SU-DHL-6 (cell line): ENCODE results near the gene SLC23A2.

Source experiments
- H2AFZ ChIP-seq: fragments of 200-600 bp; sonication (generic); 2 replicates; pipeline ENCODE4 v1.6.1; 2014; ENCODE audit warnings: low read depth, mild to moderate bottlenecking, moderate library complexity, mixed read lengths, antibody characterized with exemption, low read length; ENCODE audit not compliant: severe bottlenecking
- H3F3A ChIP-seq: fragments of 200-600 bp; shearing (Covaris generic); 2 replicates; pipeline ENCODE4 v1.6.0; 2016; ENCODE audit warnings: antibody characterized with exemption, mild to moderate bottlenecking; ENCODE audit not compliant: insufficient read depth
- H3K27ac ChIP-seq: fragments of 200-600 bp; sonication (generic); 2 replicates; pipeline ENCODE4 v1.5.1; 2016; ENCODE audit warnings: low read depth, mild to moderate bottlenecking, low read length, moderate library complexity, mixed read lengths
- H3K27me3 ChIP-seq: fragments of 200-600 bp; sonication (generic), shearing (Covaris generic); 2 replicates; pipeline ENCODE4 v1.6.0; 2014; ENCODE audit warnings: mild to moderate bottlenecking, low read length
- H3K36me3 ChIP-seq: fragments of 200-600 bp; sonication (generic); 2 replicates; pipeline ENCODE4 v1.6.1; 2014; ENCODE audit warnings: mild to moderate bottlenecking, low read length, mixed read lengths
- H3K4me2 ChIP-seq: fragments of 300-600, 200-600 bp; shearing (Covaris generic), sonication (generic); 2 replicates; pipeline ENCODE4 v1.6.0; 2014; ENCODE audit warnings: low read length, low read depth, mild to moderate bottlenecking; ENCODE audit not compliant: poor library complexity, severe bottlenecking
- H3K4me3 ChIP-seq: fragments of 200-600 bp; sonication (generic); 2 replicates; pipeline ENCODE4 v1.5.1; 2014; ENCODE audit warnings: antibody characterized with exemption, low read length, mild to moderate bottlenecking, mixed read lengths; ENCODE audit not compliant: insufficient read depth, poor library complexity, severe bottlenecking
- H3K79me2 ChIP-seq: fragments of 200-600 bp; sonication (generic); 2 replicates; pipeline ENCODE4 v1.6.1; 2014; ENCODE audit warnings: mild to moderate bottlenecking, low read length, moderate library complexity; ENCODE audit not compliant: insufficient read depth
- H3K9ac ChIP-seq: fragments of 200-600 bp; sonication (generic); 2 replicates; pipeline ENCODE4 v1.7.0; 2014; ENCODE audit warnings: mild to moderate bottlenecking, low read length
- H3K9me2 ChIP-seq: fragments of 200-600 bp; sonication (generic); replicated peaks from 2 replicates; pipeline ENCODE4 v1.6.1; 2014; ENCODE audit warnings: low read length; ENCODE audit not compliant: insufficient read depth
- H3K9me3 ChIP-seq: fragments of 200-600 bp; sonication (generic); 2 replicates; pipeline ENCODE4 v1.6.1; 2014; ENCODE audit warnings: low read length, mixed read lengths; ENCODE audit not compliant: insufficient read depth
- H4K20me1 ChIP-seq: fragments of 200-600 bp; sonication (generic); 2 replicates; pipeline ENCODE4 v1.6.1; 2014; ENCODE audit warnings: low read depth, mild to moderate bottlenecking, antibody characterized with exemption, low read length, moderate library complexity, mixed read lengths
- CTCF ChIP-seq: fragments of 200-600 bp; sonication (generic); IDR thresholded peaks from one replicate; pipeline ENCODE4 v1.5.1; 2017; ENCODE audit warnings: antibody characterized with exemption, mild to moderate bottlenecking, low read length, moderate library complexity; ENCODE audit not compliant: insufficient read depth, poor library complexity, severe bottlenecking
- EZH2phosphoT487 ChIP-seq: fragments of 200-600 bp; sonication (generic), shearing (Covaris generic); conservative IDR thresholded peaks from 2 replicates; pipeline ENCODE4 v1.6.1; 2018; ENCODE audit warnings: mild to moderate bottlenecking, antibody characterized with exemption, low read length, moderate library complexity, mixed read lengths

SLC23A2 gene

GRCh38 chr20:4951299-4951698 is 50.0 kb downstream of the SLC23A2 start:
- H3K79me2 ChIP-seq: peaks cover 50% of the 10 kb centered on the region
- peaks cover 3% of the 10 kb centered on the region; the same call in 1 of the 2 replicates for H3F3A ChIP-seq
- no peak for TF ChIP-seq EZH2phosphoT487
- TF ChIP-seq CTCF: no peak
- no peaks in the 10 kb centered on the region for H3K27me3 ChIP-seq
- H3K4me3 ChIP-seq: no peak overlapping the region
- H4K20me1 ChIP-seq: 0 out of 2 replicates have a peak, but pooled peaks cover 5% of the 10 kb centered on the region
- no peak overlapping the region for H3K4me2 ChIP-seq
- H3K27ac ChIP-seq: no peak overlapping the region
- H3K36me3 ChIP-seq: peaks cover 4% of the 10 kb centered on the region; the same call in 1 of the 2 replicates
- H3K9ac ChIP-seq: no peak overlapping the region
- H2AFZ ChIP-seq: no peak overlapping the region
- peaks cover 5% of the 10 kb centered on the region; the same call in 1 of the 2 replicates for H3K9me3 ChIP-seq
- no peaks in the 10 kb centered on the region for H3K9me2 ChIP-seq

- no peak overlapping the region for H3K4me2 ChIP-seq
- H3F3A ChIP-seq: no peaks in the 10 kb centered on the region; the same call in 1 of the 2 replicates
- H3K27ac ChIP-seq: no peak overlapping the region
- no peak overlapping the region for H3K4me3 ChIP-seq
- peaks cover 4% of the 10 kb centered on the region; the same call in 1 of the 2 replicates for H3K36me3 ChIP-seq
- no peak overlapping the region for H3K9ac ChIP-seq
- peaks cover 5% of the 10 kb centered on the region; the same call in 1 of the 2 replicates for H3K9me3 ChIP-seq
- no peak overlapping the region for H2AFZ ChIP-seq
- no peaks in the 10 kb centered on the region for H3K27me3 ChIP-seq
- no peak for TF ChIP-seq EZH2phosphoT487
- no peak for TF ChIP-seq CTCF
- no peaks in the 10 kb centered on the region for H3K9me2 ChIP-seq
- 0 out of 2 replicates have a peak, but pooled peaks cover 2% of the 10 kb centered on the region for H4K20me1 ChIP-seq
- peaks cover 47% of the 10 kb centered on the region for H3K79me2 ChIP-seq
Measured at GRCh38 chr20:4950841-4951240, 50.5 kb downstream of the SLC23A2 start.

- Histone ChIP-seq H3K9me3 (peaks cover 5% of the 10 kb centered on the region; the same call in 1 of the 2 replicates), H3K27me3 (no peaks in the 10 kb centered on the region), H2AFZ (no peak overlapping the region), H3F3A (no peaks in the 10 kb centered on the region; the same call in 1 of the 2 replicates), H3K9ac (no peak overlapping the region), H3K36me3 (peaks cover 4% of the 10 kb centered on the region; the same call in 1 of the 2 replicates), H3K79me2 (peaks cover 43% of the 10 kb centered on the region), H3K4me2 (no peak overlapping the region), H4K20me1 (no peaks in the 10 kb centered on the region), H3K27ac (no peak overlapping the region), H3K4me3 (no peak overlapping the region), H3K9me2 (no peaks in the 10 kb centered on the region)
- no peak for TF ChIP-seq CTCF
- TF ChIP-seq EZH2phosphoT487: no peak
Measured at GRCh38 chr20:4950437-4950836, 50.9 kb downstream of the SLC23A2 start.
